Mesenchymal stem cell (in vitro differentiated cells and primary cell): Measurements from ENCODE around the gene FTH1.

Source experiments
- DNase-seq: peaks from one replicate; pipeline ENCODE4 v3.0.0-alpha.2; 2013
- H2AFZ ChIP-seq: one replicate; pipeline ENCODE4 v1.6.1; 2013; ENCODE audit warnings: low read depth, mild to moderate bottlenecking, control low read depth, inconsistent platforms, low read length, moderate library complexity
- H2AK5ac ChIP-seq: 2 replicates; pipeline ENCODE4 v1.6.1; 2013; ENCODE audit warnings: low read length, moderate library complexity, mild to moderate bottlenecking, inconsistent platforms; ENCODE audit not compliant: severe bottlenecking
- H2BK120ac ChIP-seq: one replicate; pipeline ENCODE4 v1.6.1; 2013; ENCODE audit warnings: low read depth, mild to moderate bottlenecking, inconsistent platforms, low read length, moderate library complexity
- H2BK12ac ChIP-seq, 2 experiments: one replicate each; pipeline ENCODE4 v1.6.1; 2013; ENCODE audit warnings: inconsistent platforms in 2 of 2, low read length in 2 of 2, mild to moderate bottlenecking in 2 of 2, moderate library complexity in 2 of 2, control low read depth in 1 of 2
- H2BK15ac ChIP-seq: one replicate; pipeline ENCODE4 v1.6.1; 2013; ENCODE audit warnings: mild to moderate bottlenecking, low read depth, inconsistent platforms; ENCODE audit not compliant: poor library complexity, severe bottlenecking
- H2BK5ac ChIP-seq: 2 replicates; pipeline ENCODE4 v1.6.1; 2013; ENCODE audit warnings: low read depth, mild to moderate bottlenecking, low read length, control low read depth, inconsistent platforms; ENCODE audit not compliant: poor library complexity, severe bottlenecking
- H3K14ac ChIP-seq, 2 experiments: one replicate each; pipeline ENCODE4 v1.6.1; 2013; ENCODE audit warnings: inconsistent platforms in 2 of 2, low read length in 2 of 2, control low read depth in 1 of 2, mild to moderate bottlenecking in 1 of 2, moderate library complexity in 1 of 2
- H3K18ac ChIP-seq, 2 experiments: one replicate each; pipeline ENCODE4 v1.6.1; 2013; ENCODE audit warnings: inconsistent platforms in 2 of 2, low read length in 2 of 2, control low read depth in 1 of 2, low read depth in 1 of 2, mild to moderate bottlenecking in 1 of 2
- H3K23ac ChIP-seq, 2 experiments: one replicate each; pipeline ENCODE4 v1.6.1; 2013; ENCODE audit warnings: inconsistent platforms in 2 of 2, low read length in 2 of 2, mild to moderate bottlenecking in 2 of 2, moderate library complexity in 2 of 2, control low read depth in 1 of 2
- H3K27ac ChIP-seq: 2 replicates; pipeline ENCODE4 v1.5.1; 2013; ENCODE audit warnings: mild to moderate bottlenecking, moderate library complexity, low read length, control low read depth, inconsistent platforms; ENCODE audit not compliant: poor library complexity, severe bottlenecking
- H3K27me3 ChIP-seq, 2 experiments: 2 replicates each; pipeline versions ENCODE4 v1.6.1 to v1.7.0; 2013; ENCODE audit warnings: low read length in 2 of 2, mild to moderate bottlenecking in 2 of 2, moderate library complexity in 2 of 2, control low read depth in 1 of 2, inconsistent platforms in 1 of 2; ENCODE audit not compliant: control insufficient read depth in 1 of 2, insufficient read depth in 1 of 2
- H3K36me3 ChIP-seq, 2 experiments: 2 replicates each; pipeline versions ENCODE4 v1.6.1 to v1.7.0; 2013; ENCODE audit warnings: low read length in 2 of 2, control low read depth in 1 of 2, inconsistent platforms in 1 of 2, low read depth in 1 of 2, mild to moderate bottlenecking in 1 of 2; ENCODE audit not compliant: insufficient read depth in 2 of 2, control insufficient read depth in 1 of 2
- H3K4ac ChIP-seq, 2 experiments: one replicate each; pipeline ENCODE4 v1.6.1; 2013; ENCODE audit warnings: inconsistent platforms in 2 of 2, low read length in 2 of 2, mild to moderate bottlenecking in 2 of 2, moderate library complexity in 2 of 2, control low read depth in 1 of 2, low read depth in 1 of 2
- H3K4me1 ChIP-seq: 2 replicates; pipeline ENCODE4 v1.6.1; 2013; ENCODE audit warnings: low read depth, low read length, control low read depth; ENCODE audit not compliant: control insufficient read depth, insufficient read depth
- H3K4me2 ChIP-seq: 2 replicates; pipeline ENCODE4 v1.6.1; 2013; ENCODE audit warnings: low read length, mild to moderate bottlenecking, inconsistent platforms; ENCODE audit not compliant: poor library complexity, severe bottlenecking
- H3K4me3 ChIP-seq, 2 experiments: 2 replicates each; pipeline versions ENCODE4 v1.5.1 to v1.7.0; 2013; ENCODE audit warnings: low read length in 2 of 2, mild to moderate bottlenecking in 2 of 2, control low read depth in 1 of 2, low read depth in 1 of 2; ENCODE audit not compliant: insufficient read depth in 1 of 2
- H3K79me1 ChIP-seq: replicated peaks from 2 replicates; pipeline ENCODE4 v1.6.1; 2013; ENCODE audit warnings: mild to moderate bottlenecking, control low read depth, low read length, inconsistent platforms; ENCODE audit not compliant: poor library complexity, severe bottlenecking
- H3K9ac ChIP-seq: 2 replicates; pipeline ENCODE4 v1.7.0; 2013; ENCODE audit warnings: mild to moderate bottlenecking, low read length, moderate library complexity
- H3K9me3 ChIP-seq: 2 replicates; pipeline ENCODE4 v1.7.0; 2013; ENCODE audit warnings: mild to moderate bottlenecking, low read length; ENCODE audit not compliant: control insufficient read depth
- H4K8ac ChIP-seq: one replicate; pipeline ENCODE4 v1.6.1; 2013; ENCODE audit warnings: inconsistent platforms, mild to moderate bottlenecking, low read length, moderate library complexity
- H4K91ac ChIP-seq: one replicate; pipeline ENCODE4 v1.6.1; 2013; ENCODE audit warnings: mild to moderate bottlenecking, low read length, inconsistent platforms
- WGBS: methylation state at CpG from one replicate; pipeline ENCODE4 v1.1.7; 2013; ENCODE audit warnings: mixed read lengths; 5-methylcytosine and 5-hydroxymethylcytosine counted together

The FTH1 gene

DNA sequence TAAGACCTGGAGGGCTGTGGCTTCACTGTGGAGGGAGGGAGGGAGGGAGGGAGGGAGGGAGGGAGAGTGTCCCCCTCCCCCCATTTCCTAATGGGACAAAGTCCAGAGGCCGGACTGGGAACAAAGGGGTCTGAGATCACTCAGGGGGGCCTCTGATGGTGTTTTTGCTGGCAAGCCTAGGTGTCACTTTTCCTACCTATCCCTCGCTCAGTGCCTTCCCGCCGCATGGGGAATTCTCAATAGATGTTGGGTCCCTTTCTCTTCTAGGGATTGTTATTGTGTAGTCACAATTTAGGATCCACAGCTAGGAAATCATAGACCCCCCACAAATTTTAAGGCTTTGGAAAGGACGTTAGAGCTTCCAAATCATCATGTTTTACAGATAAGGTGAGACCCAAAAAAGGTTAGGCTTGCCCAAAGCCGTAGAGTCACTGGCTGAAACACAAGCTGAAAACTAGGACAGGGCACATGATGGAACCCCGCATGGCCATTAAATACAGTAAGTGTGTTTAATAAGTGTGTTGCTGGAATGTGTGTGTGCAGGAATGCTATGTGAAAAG lies 4.8 kb upstream of the FTH1 start:
- Histone ChIP-seq H2BK15ac (no peak overlapping the region), H3K4me3 (peak overlapping the region in 1 of 2 experiments; percentile 61), H2BK5ac (no peak overlapping the region)

DNA sequence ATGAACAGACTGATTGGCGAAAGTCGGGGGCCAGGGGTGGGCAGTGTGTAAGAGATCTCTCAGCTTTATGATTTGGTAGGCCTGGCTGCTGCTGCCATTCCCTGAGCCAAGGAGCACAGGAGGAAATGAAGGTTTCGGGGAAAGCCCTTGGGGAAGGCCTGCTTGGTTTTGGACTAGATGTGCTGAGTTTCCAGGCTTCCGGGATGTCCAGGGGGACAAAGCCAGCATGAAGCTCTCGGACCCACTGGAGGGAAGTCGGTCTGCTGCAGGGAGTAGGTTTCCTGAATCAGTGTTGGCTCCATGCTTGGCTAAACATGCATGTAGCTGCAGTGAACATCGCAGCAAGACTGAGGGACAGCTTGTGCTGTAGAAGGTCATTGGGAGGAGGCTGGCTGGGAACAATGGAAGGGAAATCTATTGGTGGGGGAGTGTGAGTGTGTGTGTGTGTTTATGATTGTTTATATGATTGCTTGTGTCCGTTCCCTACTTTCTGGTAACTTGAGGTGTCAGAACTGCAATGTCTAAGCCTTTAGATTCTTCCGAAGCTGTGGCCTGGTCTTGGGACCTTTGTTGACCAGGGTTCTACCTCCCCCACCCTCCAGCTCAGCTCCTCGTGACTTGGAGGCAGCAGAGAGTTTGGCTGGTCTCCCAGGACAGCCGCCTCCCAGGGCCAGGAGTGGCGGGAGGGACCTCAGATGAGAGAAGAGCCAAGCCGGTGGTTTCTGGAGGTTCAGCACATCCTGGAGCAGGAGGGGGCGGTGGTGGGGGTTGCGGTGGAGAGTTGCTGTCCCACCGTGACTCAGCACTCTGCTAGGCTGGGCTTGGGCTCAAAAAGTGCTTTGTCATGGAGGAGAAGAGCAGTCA lies 4.0 kb upstream of the FTH1 start:
- H3K27me3 ChIP-seq, result no peaks in the 10 kb centered on the region
- H3K9ac ChIP-seq, result peak overlapping the region; percentile 94
- H3K23ac ChIP-seq, result peak overlapping the region in 1 of 2 experiments; percentile 2
- peak overlapping the region; percentile 9 for H4K8ac ChIP-seq
- H3K18ac ChIP-seq, result peak overlapping the region; percentile 33 to 49
- H3K4me3 ChIP-seq, result peak overlapping the region in 1 of 2 experiments; percentile 54
- H3K14ac ChIP-seq, result peak overlapping the region in 1 of 2 experiments; percentile 46
- peak overlapping the region; percentile 21 for H2BK5ac ChIP-seq
- peak; percentile 99 for DNase-seq
- WGBS, result 38% methylated on average over 14 of the region's 16 CpGs
- H2BK12ac ChIP-seq, result peak overlapping the region; percentile 30 to 99
- peak overlapping the region; percentile 86 for H3K27ac ChIP-seq
- no peak overlapping the region for H3K4me2 ChIP-seq
- peak overlapping the region; percentile 1 for H2BK15ac ChIP-seq
- H2AK5ac ChIP-seq, result peak overlapping the region; percentile 16
- H2AFZ ChIP-seq, result no peak overlapping the region
- peak overlapping the region; percentile 27 for H4K91ac ChIP-seq
- peak overlapping the region; percentile 90 for H2BK120ac ChIP-seq
- H3K36me3 ChIP-seq, result peaks cover 0 to 4% of the 10 kb centered on the region in 2 experiments
- H3K4ac ChIP-seq, result peak overlapping the region; percentile 16 to 67
- peaks cover 34% of the 10 kb centered on the region for H3K4me1 ChIP-seq
- no peaks in the 10 kb centered on the region for H3K9me3 ChIP-seq
- H3K79me1 ChIP-seq, result peaks cover 5% of the 10 kb centered on the region

More for the DNA sequence above, 4.8 kb upstream of the FTH1 start:
- Histone ChIP-seq H2BK120ac (peak overlapping the region; percentile 90), H2AK5ac (peak overlapping the region; percentile 98), H2BK12ac (peak overlapping the region; percentile 80 to 92), H3K23ac (peak overlapping the region in 1 of 2 experiments; percentile 43), H3K79me1 (peaks cover 5% of the 10 kb centered on the region), H3K27ac (peak overlapping the region; percentile 86), H2AFZ (no peak overlapping the region), H3K36me3 (no peaks in the 10 kb centered on the region), H4K91ac (peak overlapping the region; percentile 91), H4K8ac (peak overlapping the region; percentile 62), H3K4ac (peak overlapping the region; percentile 87 to 99), H3K9me3 (no peaks in the 10 kb centered on the region), H3K9ac (peak overlapping the region; percentile 92), H3K4me2 (peak overlapping the region; percentile 27), H3K27me3 (no peaks in the 10 kb centered on the region), H3K14ac (peak overlapping the region in 1 of 2 experiments; percentile 79), H3K18ac (peak overlapping the region; percentile 88 to 98), H3K4me1 (peaks cover 34% of the 10 kb centered on the region)
- WGBS, result 47% methylated on average over 4 of the region's 7 CpGs
- DNase-seq, result no peak

DNA sequence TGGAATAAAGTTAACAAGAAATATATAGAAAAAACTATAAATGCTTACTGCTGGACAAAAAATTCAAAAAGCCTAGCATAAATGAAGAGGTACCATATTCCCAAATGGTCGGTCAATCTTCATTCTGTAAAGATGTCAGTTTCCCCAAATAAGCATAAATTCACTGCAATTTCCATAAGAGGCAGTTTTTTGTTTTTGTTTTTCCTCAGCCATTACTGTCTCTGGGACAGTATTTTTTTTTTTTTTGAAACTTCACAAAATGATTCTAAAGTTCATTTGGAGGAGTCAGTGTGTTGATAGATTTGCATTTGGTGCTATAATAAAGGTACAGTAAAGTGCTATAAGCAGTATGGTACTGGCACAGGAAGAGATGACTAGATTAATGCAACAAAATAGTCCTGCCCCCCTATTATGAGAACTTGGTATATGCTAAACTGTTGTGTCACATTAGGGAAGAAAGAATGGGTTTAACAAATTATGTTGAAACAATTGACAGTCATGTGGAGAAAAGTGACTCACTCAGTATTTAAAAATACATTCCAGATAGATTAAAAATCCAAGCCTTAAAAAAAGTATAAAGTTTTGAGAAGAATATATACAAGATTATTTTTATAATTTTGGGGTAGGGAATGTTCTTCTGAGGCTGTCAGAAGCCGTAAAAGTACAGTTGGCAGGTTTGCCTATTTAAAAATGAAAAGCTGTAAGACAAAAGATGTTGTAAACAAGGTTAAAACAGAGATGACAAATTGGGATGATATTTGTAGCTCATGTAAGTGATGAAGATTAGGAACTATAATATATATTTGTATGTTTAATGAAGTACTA lies 2.6 kb upstream of the FTH1 start:
- Histone ChIP-seq H3K36me3 (peaks cover 3 to 17% of the 10 kb centered on the region in 2 experiments), H3K14ac (no peak overlapping the region), H2BK15ac (no peak overlapping the region), H4K91ac (no peak overlapping the region), H3K9me3 (no peaks in the 10 kb centered on the region), H4K8ac (no peak overlapping the region), H3K79me1 (peaks cover 5% of the 10 kb centered on the region), H3K18ac (no peak overlapping the region), H3K27me3 (no peaks in the 10 kb centered on the region), H2BK5ac (no peak overlapping the region), H3K4me1 (peaks cover 32% of the 10 kb centered on the region), H3K4me2 (no peak overlapping the region), H3K4me3 (peak overlapping the region in 1 of 2 experiments; percentile 88), H3K4ac (peak overlapping the region in 1 of 2 experiments; percentile 74), H3K27ac (peak overlapping the region; percentile 14), H2BK120ac (no peak overlapping the region), H3K9ac (peak overlapping the region; percentile 94), H2AK5ac (no peak overlapping the region), H2BK12ac (no peak overlapping the region), H2AFZ (no peak overlapping the region), H3K23ac (no peak overlapping the region)
- 96% methylated on average over 2 of the region's 2 CpGs for WGBS
- DNase-seq, result peak; percentile 86
